HG03139 (cell line): ENCODE measurements around the gene CACNA1C.

Source experiments
- ATAC-seq: cut with Tn5 transposase; IDR thresholded peaks from one replicate; pipeline ENCODE4 v1.9.1; 2021; ENCODE audit not compliant: unreplicated experiment

Gene CACNA1C

DNA sequence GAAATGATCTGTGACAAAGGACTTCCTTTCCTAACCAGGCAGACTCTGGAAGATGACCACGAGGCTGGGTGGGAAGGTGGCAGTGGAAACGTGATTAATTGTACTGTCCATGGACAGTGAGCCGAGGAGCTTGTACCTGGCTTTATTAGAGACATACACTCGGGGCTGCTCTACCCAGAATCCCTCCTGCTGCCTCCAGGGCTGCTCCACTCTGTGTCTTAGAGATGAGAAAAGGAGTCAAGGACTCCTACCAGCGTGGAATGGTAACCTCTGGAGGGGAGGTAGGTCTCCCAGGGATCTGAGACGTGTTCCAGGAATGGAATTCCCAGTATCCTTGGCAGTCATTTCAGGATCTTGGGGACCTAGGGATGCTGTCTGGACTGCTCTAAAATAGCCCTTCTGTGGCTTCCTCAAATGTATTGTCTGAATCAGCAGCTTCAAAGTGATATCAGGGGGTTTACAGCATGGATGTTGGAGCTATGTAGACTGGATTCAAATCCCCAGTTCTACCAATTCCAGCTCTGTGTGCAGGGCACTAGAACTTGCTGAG is 237.8 kb downstream of the CACNA1C start:
- ATAC-seq: no peak

DNA sequence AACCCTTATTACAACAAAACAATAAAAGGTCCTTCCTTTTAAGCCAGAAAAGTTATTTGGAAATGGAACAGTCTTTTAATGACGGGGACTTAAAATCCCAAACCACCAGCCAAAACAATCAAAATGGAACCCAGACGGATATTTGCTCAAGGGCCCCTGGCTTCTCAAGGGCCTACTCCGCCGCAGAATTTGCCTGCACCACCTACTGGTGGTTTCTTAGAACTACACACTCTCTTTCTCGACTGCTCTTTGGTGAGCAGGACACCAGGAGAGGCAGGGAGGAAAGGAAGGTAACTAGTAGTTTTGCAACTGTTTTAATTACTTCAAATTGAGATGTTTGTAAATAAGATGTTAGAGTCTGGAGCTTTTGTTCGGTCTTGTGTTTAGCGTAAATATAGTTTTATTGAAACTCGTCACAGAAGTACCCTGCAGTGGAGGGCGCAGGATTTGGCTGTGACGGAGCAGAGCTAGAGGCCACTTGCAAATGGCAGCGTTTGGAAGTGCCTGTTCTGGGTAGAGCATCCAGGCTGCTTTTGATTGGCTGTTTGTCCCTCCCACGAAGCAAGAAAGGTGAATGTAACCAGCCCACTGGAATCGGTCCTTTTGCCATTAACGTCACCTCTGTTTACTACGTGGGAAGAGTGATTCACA is 238.5 kb downstream of the CACNA1C start:
- ATAC-seq: no peak

DNA sequence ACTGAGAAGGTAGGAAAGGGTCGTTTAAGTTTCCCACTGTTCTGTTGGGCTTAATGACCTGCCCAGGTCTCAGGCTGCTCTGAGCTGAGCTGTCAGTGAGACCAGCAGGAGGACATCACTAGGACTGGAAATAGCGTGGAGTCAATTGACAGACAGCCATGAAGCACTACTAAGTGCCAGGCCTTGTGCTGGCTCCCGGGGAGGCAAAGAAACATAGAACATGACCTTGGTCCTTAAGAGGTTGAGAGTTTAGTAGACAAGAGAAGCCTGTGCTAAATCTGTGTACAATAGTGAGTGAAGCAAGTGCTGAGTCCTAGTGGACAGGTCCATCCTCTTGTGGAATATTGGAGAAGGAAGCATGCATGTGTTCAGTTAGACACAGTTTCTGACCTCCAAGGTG is 239.2 kb downstream of the CACNA1C start:
- ATAC-seq: no peak

DNA sequence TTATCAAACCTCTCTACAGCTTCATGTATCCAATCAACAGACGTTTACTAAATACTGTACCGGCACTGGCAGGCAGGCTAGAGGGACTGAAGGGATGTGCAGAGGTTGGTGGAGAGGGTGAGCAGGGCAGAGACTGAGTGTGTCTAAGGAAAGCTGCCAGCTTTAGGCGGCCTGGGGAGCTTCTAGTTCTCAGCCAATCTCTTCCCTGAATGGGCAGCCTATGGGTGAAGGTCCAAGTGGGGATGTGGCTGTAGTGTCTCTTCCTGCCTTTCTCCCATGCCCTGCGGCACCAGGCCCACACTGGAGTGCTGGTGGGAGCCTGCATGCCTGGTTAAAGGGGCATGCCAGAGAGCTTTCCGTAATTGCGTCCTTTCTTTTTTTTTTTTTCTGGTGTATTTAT is 239.8 kb downstream of the CACNA1C start:
- no peak for ATAC-seq

DNA sequence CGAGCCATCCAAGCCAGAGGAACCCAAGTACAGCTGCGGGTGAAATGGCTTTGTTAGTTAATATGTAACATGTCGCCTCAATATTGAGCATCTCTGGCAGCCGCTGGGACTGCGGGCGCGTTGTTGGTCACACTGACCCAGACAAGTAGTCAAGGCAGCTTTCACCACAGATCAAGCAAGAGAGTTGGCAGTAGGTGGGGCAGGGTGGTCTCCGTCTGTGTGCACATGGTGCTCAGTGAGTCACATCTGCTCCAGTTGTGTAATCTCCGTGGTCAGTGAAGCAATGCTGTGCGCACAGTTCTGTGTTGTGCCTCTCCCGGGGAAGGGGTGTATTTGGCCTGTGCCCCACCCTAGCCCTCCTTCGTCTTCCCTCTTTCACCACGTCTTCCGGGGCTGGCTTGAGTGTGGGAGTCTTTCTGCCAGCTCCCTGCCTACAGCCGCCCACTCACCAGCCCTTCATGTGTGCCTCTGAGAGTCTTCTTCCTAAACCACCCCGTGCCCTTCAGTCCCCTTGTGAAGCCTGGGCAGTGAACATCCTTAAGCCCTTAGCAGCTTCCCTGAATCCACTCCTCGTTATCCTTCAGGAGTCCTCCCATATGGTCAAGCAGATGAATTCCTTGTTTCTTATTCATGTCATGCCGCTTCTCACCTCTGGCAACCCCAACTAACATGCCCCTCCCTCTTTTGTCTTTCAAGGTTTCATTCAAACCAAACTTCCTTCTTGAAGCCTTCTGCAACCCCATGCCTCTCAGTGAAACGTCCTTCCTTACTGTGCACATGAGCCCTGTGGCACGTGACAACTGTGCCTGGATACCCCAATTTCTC is 242.1 kb downstream of the CACNA1C start:
- no peak for ATAC-seq

DNA sequence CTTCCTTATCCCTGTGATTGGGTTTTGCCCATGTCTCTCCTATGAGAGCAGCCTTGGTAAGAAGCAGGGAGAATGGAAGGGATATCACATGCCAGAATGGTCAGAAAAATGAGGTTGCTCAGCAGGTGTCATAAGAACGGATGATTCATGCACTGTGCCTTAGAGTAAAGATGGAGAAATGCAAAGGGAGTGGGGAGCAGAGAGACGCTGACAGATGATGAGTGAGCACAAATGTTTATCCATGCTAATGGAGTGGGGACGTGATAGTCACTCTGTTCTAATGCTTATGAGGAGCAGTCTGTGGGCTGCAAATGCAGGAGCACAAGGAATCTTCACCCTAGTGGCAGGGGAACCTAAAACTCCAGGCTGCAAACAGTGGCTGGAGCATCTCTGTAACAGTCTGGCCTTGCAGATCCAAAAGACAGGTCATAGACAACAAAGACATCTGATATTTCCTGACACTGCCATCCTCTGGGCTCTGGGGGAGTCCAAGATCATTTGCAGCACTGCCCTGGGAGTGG is 243.2 kb downstream of the CACNA1C start:
- ATAC-seq: no peak

DNA sequence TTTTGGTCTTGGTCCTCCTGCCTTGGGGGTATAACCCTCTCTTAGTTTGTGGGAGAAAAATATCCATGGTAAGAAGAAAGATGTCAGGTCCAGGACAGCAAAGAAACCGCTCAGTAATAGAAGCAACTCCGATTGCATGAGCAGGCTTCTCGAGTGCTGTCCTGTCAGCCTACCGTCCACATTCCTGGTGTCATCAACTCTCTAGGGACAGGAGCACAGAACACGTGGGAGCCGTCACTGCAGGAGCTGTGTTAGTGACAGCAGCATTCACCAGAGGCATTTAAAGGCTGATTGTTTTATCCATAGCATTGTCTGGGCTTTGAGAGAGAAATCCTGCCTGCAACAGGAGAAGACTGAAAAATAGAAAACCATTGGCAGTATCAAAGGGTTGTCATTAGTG is 244.2 kb downstream of the CACNA1C start:
- no peak for ATAC-seq

DNA sequence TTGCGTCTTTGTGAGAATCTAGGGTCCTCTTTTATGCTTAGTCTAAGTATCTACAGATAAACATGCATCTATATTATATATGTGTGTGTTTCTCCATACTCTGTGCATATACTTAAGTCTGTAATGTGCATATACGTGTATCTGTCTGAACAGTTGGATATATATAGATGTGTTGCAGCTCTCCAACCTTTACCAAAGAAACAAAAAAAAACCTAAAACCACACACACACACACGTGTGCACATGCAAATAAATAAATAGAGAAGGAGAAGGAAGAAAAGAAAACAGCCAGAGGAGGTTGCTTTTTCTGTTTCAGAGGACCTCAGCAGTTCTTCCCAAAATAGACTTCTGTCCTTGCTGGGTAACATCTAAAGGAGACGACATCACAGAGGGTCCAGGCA is 244.9 kb downstream of the CACNA1C start:
- no peak for ATAC-seq

DNA sequence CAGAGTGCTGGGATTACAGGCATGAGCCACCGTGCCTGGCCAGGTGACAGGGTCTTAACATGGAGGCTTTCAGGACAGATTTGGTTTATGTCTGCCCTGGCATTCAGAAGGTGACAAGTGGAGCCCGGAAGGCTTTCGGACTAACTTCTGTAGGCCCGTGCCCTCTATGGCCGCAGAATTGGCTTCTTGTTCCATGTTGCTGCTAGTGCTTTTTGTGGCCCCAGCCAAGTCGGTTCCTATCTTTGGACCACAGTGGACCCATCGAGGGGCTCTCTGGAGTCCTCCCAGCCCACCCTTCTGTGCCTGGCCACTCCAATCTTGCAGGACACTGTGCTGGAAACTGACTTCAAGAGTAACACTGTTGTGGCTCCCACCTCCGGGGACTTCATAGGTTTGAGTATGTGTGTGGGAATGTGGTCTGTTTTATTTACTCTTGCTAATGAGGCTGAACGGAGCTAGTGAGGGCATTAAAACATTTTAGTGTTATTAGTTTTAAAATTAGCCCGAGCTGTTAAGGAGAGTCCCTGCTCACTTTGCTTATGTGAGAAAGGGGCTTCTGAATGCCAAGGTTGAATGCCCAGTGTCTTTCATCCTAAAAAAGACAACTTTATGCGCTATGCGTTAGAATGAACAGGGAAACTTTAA is 245.9 kb downstream of the CACNA1C start:
- no peak for ATAC-seq

DNA sequence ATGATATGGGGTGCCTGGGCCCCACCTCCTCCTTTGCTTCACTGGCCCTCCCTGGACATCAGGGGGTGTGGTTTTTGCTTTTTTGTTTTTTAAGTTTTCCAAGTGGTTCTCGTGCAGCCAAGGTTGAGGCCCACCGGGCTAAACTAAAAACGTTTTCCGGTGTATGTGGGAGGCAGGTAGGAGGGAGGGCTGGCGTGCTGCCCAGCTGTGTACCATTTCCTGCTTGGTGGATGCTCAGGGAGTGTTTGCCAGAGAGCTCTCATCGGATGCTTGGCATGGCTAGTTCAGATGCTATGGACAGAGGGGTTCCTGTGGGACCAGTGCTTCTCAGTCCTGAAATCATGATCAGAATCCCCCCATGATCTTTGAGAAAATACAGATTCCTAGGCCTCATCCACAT is 246.4 kb downstream of the CACNA1C start:
- no peak for ATAC-seq

DNA sequence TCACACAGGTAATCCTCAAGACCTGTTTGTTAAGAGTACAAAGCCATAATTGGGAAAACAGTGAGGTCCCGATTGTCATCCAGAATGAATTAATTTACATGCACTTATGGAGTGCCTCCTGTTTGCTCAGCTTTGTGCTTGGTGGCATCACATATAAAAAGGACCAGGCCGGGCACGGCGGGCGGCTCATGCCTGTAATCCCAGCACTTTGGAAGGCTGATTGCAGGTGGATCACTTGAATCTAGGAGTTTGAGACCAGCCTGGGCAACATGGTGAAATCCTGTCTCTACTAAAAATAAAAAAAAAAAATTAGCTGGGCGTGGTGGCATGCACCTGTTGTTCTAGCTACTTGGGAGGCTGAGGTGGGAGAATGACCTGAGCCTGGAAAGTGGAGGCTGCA is 247.4 kb downstream of the CACNA1C start:
- no peak for ATAC-seq

DNA sequence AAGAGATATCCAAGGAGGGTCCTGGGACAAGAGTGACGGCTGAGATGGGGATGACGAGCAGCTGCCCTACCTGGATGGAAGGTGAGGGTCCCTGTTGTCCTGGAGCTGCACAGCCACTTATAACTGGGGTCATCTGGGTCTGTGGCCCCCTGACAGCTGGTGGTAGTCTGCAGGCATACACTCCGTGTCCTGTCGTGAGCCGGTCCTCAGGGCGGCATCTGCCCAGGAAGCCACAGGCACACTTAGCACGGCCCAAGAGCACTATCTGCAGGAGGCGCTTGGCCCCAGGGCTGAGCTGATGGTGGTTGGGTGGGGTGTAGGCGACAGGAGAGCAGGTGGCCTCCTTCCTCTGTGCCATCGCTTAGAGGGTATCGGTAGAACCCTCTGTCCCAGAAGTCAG is 248.1 kb downstream of the CACNA1C start:
- no peak for ATAC-seq

DNA sequence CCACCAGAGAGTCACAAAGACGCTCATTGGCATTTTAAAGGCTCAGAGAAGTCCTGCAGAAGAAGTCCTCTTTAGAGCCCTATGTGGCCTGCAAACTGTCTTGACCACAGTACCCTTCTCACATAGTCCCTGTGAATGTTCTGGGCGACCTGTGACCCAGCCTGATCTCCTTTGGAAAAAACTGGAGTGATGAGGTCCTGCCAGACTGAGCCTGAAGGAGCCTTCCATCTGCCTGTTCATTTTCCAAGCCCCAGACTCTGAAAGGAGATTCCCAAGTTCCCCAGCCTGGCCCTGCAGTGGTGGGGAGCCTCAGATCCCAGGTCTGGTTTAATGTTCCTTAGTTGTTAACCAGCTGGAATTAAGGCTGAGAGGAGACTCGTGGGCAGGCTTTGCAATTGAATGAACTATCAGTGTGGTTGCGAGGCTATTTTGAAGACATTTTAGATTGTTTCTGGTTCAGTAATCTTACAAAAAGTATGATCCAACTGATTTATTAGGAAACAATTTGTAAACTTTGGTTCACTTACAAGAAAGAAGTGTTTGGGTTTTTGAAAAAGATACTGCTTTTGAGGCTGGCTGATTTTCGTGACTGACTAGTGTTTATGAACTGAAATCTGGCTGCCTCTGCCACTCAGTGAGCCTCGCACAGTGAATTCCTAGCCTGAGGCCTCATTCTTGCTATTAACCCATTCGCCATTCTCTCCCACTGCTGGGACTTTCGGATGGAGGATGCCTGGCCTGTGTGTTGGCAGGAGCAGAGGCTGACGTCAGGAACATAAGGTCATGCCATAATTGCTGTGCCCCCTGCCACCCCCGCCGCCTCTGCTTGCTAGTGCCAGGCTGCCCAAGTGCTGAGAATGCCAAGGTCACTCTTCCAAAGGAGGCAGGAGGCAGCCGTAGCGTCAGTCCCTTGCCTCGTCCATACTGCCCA is 249.0 kb downstream of the CACNA1C start:
- ATAC-seq: no peak

DNA sequence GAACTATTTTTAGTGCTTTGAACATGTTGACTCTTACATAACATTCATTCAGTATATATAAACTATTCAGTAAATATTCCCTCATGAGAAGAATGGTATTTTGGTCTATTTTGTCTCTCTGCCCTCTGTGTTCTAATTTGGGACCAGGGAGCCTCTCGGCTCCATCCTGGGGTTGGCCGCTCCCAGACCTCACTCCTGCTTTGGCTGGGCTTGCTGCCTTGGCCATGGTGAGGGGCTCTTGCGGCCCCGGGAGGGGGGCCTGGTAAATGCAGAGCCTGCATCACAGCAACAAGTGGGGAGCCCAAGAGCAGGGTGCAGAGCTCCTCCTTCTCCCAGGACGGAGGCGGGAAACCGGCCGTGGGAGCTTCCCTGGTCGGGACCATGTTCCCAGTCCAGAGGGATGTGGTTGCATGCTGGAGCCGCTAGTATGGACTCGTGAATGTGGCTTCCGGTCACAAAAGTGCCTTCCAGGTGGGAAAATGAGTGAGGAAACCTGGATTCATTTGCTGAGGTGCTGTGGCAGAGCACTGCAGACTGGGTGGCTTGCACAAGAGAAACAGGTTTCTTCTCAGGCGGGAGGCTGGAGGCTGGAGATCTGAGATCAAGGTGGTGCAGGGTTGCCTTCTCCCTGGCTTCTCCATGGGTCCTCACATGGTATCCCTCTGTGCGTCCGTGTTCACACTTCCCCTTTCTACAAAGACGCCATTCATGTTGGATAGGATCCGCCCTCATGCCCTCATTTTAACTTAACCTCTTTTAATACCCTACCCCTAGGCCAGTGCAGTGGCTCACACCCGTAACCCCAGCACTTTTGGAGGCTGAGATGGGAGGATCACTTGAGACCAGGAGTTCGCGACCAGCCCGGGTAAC is 250.2 kb downstream of the CACNA1C start:
- no peak for ATAC-seq

DNA sequence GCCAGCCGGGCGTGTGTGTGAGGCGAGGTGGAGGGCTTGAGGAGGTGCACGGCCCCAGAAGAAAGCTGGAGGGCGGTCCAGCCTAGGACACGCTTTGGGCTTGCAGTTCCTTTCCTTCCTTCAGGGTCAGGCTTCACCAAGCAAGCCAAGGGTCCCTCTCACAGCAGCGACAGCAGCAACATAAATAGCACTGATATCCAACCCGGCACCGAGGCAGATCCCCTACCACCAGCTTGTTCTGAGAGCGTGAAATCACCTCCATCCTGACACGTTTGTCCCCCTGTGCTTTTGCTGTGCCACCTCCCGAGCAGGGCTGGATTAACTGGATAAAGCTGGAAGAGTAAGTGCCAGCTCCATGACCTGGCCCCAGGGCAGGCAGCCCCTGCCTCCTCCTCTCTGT is 251.4 kb downstream of the CACNA1C start:
- ATAC-seq: no peak

DNA sequence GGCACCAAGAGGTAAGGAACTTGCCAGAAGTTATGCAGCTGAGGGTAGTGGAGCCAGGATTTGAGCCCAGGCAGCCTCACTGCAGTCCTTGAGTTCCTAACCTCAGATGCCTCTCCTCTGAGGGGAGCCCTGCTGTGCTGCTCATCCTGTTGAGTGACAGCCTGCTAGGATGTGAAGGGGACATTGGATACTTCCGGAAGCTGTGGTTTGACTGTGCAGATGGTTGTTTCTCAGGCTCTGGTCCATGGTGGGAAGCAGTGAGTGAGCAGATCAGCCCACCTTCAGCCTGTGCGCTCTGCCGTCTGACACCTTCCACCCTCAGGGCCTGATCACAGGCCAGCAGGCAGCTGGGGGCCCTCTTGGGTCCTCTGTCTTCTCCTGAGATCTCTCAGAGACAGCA is 253.2 kb downstream of the CACNA1C start:
- no peak for ATAC-seq

DNA sequence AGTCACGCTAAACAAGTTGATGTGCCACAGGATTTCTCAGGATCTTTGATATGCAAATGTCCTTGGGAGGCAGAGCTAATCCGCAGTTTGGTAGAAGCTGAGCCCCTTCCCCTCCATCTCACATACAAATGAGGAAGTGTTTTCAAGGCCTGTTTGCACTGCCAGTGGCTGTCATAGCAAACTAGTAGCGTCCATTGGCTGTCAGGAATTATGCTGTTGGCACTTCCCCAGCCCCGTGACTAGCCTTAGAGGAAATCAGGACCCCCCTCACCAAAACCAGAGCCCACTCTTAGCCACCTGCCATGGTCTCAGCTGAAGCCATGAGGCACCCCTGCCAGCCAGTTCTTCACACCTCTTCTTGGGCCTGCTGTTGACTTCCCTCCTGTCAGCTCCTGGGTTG is 253.9 kb downstream of the CACNA1C start:
- no peak for ATAC-seq

DNA sequence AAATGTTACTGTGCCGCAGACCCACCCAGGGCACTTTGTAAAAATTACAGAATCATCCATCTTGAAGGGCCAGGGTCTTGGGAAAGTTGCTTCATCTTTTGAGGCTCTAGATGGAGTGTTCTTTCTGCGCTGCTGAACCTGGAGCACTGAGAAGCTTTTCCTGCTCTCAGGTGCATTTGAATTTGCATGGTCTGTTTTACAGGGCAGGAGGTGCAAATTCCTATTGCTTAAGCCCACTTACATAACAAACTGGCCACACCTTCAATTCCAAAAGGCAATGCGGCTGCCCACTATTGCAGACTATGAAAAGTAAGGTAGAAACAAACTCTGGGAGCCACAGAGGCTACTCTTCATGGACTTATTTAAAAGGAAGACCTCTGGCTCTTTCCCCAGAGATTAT is 254.8 kb downstream of the CACNA1C start:
- ATAC-seq: no peak

DNA sequence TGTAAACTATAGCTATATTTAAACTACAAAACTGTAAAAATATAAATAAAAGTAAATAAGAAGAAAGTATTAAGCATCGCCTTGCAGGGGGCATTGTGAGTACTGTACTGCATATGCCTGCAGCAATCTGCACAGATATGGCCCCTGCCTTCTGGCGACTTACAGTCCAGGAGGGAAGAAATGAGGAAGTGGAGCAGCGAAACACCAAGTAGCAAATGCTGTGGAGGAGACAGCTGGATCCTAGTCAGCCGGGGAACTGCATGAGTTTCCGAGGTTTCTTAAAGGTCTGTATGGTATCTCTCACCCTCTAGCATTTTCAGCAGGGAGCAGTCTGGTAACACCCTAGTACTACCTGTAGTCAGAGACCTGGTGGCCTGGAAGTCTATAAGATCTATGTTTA is 256.9 kb downstream of the CACNA1C start:
- ATAC-seq: no peak
